ENCODE measurements around the gene ANO4.
"Not testable (repeated sequence)": the region's sequence is repeated elsewhere in the genome, so short reads cannot be mapped to it uniquely, and the experiment has no call there.

Gene ANO4

GRCh38 chr12:101117842-101118241, 323.3 kb downstream of the ANO4 start:
- no peak for DNase-seq
- no peak for ATAC-seq (replicated peaks)
- H3K27me3 Mint-ChIP-seq: no peaks in the 10 kb centered on the region
- H3K27ac Mint-ChIP-seq: no peak overlapping the region
- H3K4me3 Mint-ChIP-seq: no peak overlapping the region
- H3K4me1 Mint-ChIP-seq: no peaks in the 10 kb centered on the region
- peaks cover 0 to 4% of the 10 kb centered on the region in 2 donors for H3K9me3 Mint-ChIP-seq
- H3K36me3 Mint-ChIP-seq: no peaks in the 10 kb centered on the region

- H3K4me1 Mint-ChIP-seq: no peaks in the 10 kb centered on the region
- DNase-seq (no peak), ATAC-seq (replicated peaks) (no peak)
- H3K36me3 Mint-ChIP-seq: no peaks in the 10 kb centered on the region
- H3K27me3 Mint-ChIP-seq: peaks cover 0 to 4% of the 10 kb centered on the region in 2 donors
- H3K4me3 Mint-ChIP-seq: no peak overlapping the region
- no peak overlapping the region for H3K27ac Mint-ChIP-seq
- peaks cover 0 to 4% of the 10 kb centered on the region in 2 donors for H3K9me3 Mint-ChIP-seq
These were observed 333.1 kb downstream of the ANO4 start for GRCh38 chr12:101127521-101128219.

GRCh38 chr12:101145777-101146431, 351.3 kb downstream of the ANO4 start:
- not testable (repeated sequence) for H3K27me3 Mint-ChIP-seq; H3K36me3 Mint-ChIP-seq; H3K4me1 Mint-ChIP-seq; H3K27ac Mint-ChIP-seq; ATAC-seq (replicated peaks); H3K4me3 Mint-ChIP-seq; DNase-seq; H3K9me3 Mint-ChIP-seq

GRCh38 chr12:101165319-101165718, 370.7 kb downstream of the ANO4 start:
- H3K4me1 Mint-ChIP-seq: no peaks in the 10 kb centered on the region
- ATAC-seq (replicated peaks) (no peak), DNase-seq (no peak)
- H3K9me3 Mint-ChIP-seq: peaks cover 0 to 4% of the 10 kb centered on the region in 2 donors
- H3K4me3 Mint-ChIP-seq: no peak overlapping the region
- no peak overlapping the region for H3K27ac Mint-ChIP-seq
- H3K27me3 Mint-ChIP-seq: no peaks in the 10 kb centered on the region
- no peaks in the 10 kb centered on the region for H3K36me3 Mint-ChIP-seq

GRCh38 chr12:101166866-101167265, 372.3 kb downstream of the ANO4 start:
- H3K27ac Mint-ChIP-seq: no peak overlapping the region
- H3K4me3 Mint-ChIP-seq: no peak overlapping the region
- H3K27me3 Mint-ChIP-seq: peaks cover 0 to 7% of the 10 kb centered on the region in 2 donors
- ATAC-seq (replicated peaks) (no peak), DNase-seq (no peak)
- peaks cover 0 to 3% of the 10 kb centered on the region in 2 donors for H3K9me3 Mint-ChIP-seq
- H3K4me1 Mint-ChIP-seq: no peaks in the 10 kb centered on the region
- H3K36me3 Mint-ChIP-seq: no peaks in the 10 kb centered on the region

GRCh38 chr12:101168001-101168400, 373.4 kb downstream of the ANO4 start:
- no peaks in the 10 kb centered on the region for H3K36me3 Mint-ChIP-seq
- no peak for DNase-seq
- no peaks in the 10 kb centered on the region for H3K4me1 Mint-ChIP-seq
- no peak overlapping the region for H3K27ac Mint-ChIP-seq
- no peak for ATAC-seq (replicated peaks)
- no peak overlapping the region for H3K4me3 Mint-ChIP-seq
- peaks cover 0 to 2% of the 10 kb centered on the region in 2 donors for H3K9me3 Mint-ChIP-seq
- H3K27me3 Mint-ChIP-seq: peaks cover 0 to 8% of the 10 kb centered on the region in 2 donors

GRCh38 chr12:101172316-101172715, 377.7 kb downstream of the ANO4 start:
- no peak overlapping the region for H3K27ac Mint-ChIP-seq
- peaks cover 0 to 5% of the 10 kb centered on the region in 2 donors for H3K36me3 Mint-ChIP-seq
- peaks cover 5 to 8% of the 10 kb centered on the region in 2 donors for H3K27me3 Mint-ChIP-seq
- ATAC-seq (replicated peaks): no peak
- no peaks in the 10 kb centered on the region for H3K4me1 Mint-ChIP-seq
- no peak for DNase-seq
- H3K9me3 Mint-ChIP-seq: peaks cover 10 to 11% of the 10 kb centered on the region in 2 donors
- no peak overlapping the region for H3K4me3 Mint-ChIP-seq

- peak in 1 of 2 donors; percentile 14 for ATAC-seq (replicated peaks)
These were observed 378.7 kb downstream of the ANO4 start for GRCh38 chr12:101173197-101173749.

GRCh38 chr12:101174541-101174940, 380.0 kb downstream of the ANO4 start:
- peaks cover 5 to 8% of the 10 kb centered on the region in 2 donors for H3K27me3 Mint-ChIP-seq

More at GRCh38 chr12:101173197-101173749, 378.7 kb downstream of the ANO4 start:
- no peak for DNase-seq
- Mint-ChIP-seq H3K27me3 (peaks cover 5 to 8% of the 10 kb centered on the region in 2 donors), H3K36me3 (peaks cover 0 to 5% of the 10 kb centered on the region in 2 donors), H3K4me1 (no peaks in the 10 kb centered on the region), H3K27ac (no peak overlapping the region), H3K4me3 (no peak overlapping the region), H3K9me3 (peaks cover 10 to 11% of the 10 kb centered on the region in 2 donors)

More at GRCh38 chr12:101174541-101174940, 380.0 kb downstream of the ANO4 start:
- ATAC-seq (replicated peaks) (no peak), DNase-seq (no peak)
- H3K4me1 Mint-ChIP-seq: no peaks in the 10 kb centered on the region
- H3K9me3 Mint-ChIP-seq: peaks cover 10 to 11% of the 10 kb centered on the region in 2 donors
- H3K4me3 Mint-ChIP-seq: no peak overlapping the region
- peaks cover 0 to 5% of the 10 kb centered on the region in 2 donors for H3K36me3 Mint-ChIP-seq
- H3K27ac Mint-ChIP-seq: no peak overlapping the region

Measured in stimulated activated naive B cell treated with anti-CD40 and anti-IgM and Interleukin-4, amounts not matched to agents 10 μg/mL and 1 μg/mL and 100 μg/mL, for 72 hours (primary cell).